ENCODE measurements around the gene MCTS1.
"Not testable (repeated sequence)": the region's sequence is repeated elsewhere in the genome, so short reads cannot be mapped to it uniquely, and the experiment has no call there.

- TF ChIP-seq EZH2 (IDR thresholded peaks at IDR 0.05; ENCODE audit: low read length, missing control alignments) = not testable (repeated sequence)
- TF ChIP-seq, protein P1, sequence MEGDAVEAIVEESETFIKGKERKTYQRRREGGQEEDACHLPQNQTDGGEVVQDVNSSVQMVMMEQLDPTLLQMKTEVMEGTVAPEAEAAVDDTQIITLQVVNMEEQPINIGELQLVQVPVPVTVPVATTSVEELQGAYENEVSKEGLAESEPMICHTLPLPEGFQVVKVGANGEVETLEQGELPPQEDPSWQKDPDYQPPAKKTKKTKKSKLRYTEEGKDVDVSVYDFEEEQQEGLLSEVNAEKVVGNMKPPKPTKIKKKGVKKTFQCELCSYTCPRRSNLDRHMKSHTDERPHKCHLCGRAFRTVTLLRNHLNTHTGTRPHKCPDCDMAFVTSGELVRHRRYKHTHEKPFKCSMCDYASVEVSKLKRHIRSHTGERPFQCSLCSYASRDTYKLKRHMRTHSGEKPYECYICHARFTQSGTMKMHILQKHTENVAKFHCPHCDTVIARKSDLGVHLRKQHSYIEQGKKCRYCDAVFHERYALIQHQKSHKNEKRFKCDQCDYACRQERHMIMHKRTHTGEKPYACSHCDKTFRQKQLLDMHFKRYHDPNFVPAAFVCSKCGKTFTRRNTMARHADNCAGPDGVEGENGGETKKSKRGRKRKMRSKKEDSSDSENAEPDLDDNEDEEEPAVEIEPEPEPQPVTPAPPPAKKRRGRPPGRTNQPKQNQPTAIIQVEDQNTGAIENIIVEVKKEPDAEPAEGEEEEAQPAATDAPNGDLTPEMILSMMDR (conservative IDR thresholded peaks at IDR 0.05 in 1 of 2, IDR thresholded peaks at IDR 0.05 in 1 of 2; ENCODE audit: low read depth in 1 of 2, low read length in 2 of 2) = not testable (repeated sequence)
Measured at GRCh38 chrX:120573806-120574205, 30.1 kb upstream of the MCTS1 start.

Data from fibroblast of lung (primary cell).